ENCODE data around the gene S100A2. TPM values are rescaled to one million over a fixed set of nuclear protein-coding genes. Genes with fewer than 3 reads are reported as not detected.
"Not testable (repeated sequence)": the region's sequence is repeated elsewhere in the genome, so short reads cannot be mapped to it uniquely, and the experiment has no call there.

The S100A2 gene
- polyA plus RNA-seq, 2 of the 4 experiments (the other 2 are of a cell fraction): 5.1 to 15.9 TPM

DNA sequence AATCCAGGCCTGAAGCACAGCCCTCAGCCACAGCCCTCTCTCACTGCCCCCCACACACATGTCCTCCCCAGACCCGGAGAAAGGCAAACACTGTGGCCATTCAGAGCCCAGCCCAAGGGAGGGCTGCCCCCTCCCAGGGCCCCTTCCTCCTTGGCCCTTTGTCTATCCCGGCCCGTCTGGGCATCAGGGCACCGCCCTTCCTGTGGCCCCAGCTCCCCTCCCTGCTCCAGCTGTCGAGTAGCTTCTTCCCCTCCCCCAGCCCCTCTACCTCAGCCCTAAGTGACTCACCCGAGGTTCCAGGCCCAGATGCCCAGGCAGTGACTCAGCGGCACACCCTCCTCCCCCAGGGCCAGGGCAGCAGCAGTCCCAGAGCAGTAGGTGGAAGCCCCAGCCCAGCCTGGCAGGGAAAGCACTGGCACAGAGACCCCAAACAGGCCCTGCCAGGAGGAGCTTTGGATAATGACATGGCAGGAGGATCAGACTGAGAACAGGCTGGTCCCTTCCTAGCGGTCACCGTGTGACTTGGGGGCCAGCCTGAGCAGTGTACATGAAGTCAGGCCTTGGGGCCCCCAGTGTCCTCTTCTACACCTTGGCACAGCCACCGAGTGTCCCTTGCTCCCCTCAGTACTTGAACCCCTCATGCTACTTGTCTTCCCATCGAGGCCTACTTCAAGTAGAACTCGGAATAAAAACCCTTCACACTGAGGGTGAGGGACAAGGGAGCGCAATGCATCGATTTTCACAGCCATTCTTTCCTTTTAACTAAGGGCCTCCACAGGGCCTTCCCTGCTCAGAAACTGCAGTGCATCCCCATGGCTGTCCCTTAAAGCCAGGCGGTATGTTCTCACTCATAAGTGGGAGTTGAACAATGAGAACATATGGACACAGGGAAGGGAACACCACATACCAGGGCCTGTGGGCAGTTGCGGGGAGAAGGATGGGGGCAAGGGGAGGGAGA lies 1.0 kb upstream of the S100A2 start (continued):
- TF ChIP-seq, protein P1, sequence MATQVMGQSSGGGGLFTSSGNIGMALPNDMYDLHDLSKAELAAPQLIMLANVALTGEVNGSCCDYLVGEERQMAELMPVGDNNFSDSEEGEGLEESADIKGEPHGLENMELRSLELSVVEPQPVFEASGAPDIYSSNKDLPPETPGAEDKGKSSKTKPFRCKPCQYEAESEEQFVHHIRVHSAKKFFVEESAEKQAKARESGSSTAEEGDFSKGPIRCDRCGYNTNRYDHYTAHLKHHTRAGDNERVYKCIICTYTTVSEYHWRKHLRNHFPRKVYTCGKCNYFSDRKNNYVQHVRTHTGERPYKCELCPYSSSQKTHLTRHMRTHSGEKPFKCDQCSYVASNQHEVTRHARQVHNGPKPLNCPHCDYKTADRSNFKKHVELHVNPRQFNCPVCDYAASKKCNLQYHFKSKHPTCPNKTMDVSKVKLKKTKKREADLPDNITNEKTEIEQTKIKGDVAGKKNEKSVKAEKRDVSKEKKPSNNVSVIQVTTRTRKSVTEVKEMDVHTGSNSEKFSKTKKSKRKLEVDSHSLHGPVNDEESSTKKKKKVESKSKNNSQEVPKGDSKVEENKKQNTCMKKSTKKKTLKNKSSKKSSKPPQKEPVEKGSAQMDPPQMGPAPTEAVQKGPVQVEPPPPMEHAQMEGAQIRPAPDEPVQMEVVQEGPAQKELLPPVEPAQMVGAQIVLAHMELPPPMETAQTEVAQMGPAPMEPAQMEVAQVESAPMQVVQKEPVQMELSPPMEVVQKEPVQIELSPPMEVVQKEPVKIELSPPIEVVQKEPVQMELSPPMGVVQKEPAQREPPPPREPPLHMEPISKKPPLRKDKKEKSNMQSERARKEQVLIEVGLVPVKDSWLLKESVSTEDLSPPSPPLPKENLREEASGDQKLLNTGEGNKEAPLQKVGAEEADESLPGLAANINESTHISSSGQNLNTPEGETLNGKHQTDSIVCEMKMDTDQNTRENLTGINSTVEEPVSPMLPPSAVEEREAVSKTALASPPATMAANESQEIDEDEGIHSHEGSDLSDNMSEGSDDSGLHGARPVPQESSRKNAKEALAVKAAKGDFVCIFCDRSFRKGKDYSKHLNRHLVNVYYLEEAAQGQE (IDR thresholded peaks at IDR 0.05): no peak
- TF ChIP-seq, protein P2, sequence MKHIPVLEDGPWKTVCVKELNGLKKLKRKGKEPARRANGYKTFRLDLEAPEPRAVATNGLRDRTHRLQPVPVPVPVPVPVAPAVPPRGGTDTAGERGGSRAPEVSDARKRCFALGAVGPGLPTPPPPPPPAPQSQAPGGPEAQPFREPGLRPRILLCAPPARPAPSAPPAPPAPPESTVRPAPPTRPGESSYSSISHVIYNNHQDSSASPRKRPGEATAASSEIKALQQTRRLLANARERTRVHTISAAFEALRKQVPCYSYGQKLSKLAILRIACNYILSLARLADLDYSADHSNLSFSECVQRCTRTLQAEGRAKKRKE (CRISPR knock-in tag; IDR thresholded peaks at IDR 0.05; ENCODE audit: low read depth): peak; percentile 90

DNA sequence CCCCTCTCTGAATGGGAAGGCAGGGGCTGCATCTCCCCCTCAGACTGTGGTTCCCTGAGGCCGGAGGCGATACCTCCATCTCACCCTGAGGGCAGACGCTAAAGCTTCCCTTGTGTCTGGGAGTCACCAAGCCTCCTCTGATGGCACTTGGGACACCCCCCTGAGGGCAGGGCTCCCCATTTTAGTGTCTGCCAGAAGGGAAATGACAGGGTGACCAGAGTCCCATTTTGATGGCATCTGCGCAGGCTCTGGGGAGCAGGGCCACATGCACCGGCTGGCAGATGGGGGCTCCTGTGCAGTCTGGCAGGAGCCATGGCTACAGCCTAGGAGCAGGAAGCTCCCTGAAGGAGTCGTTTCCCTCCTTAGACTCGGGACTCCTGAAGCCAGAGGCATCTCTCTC lies 1.7 kb downstream of the S100A2 start:
- ChIA-PET CTCF (interaction anchor here (1.0 to 8.3 kb wide), 7 partner anchors 8 to 212 kb away, joined by 5 to 141 read pairs (median 8); partner anchors contain the start of genes S100A13, S100A3, S100A4 and S100A5), POLR2A (no interaction called here)
- DNase-seq (ENCODE audit: low read depth in 1 of 2, low spot score in 1 of 2): no peak
- Histone ChIP-seq H3K27ac (peak overlapping the region; percentile 97 to 100), H3K4me1 (peaks cover 59% of the 10 kb centered on the region), H3K4me3 (no peak overlapping the region), H3K9me3 (no peaks in the 10 kb centered on the region), H3K4me2 (peak overlapping the region; percentile 80; the same call in 1 of the 3 replicates)
- TF ChIP-seq GATA3 (IDR thresholded peaks at IDR 0.05; ENCODE audit: borderline replicate concordance) (no peak), EHMT2 (IDR thresholded peaks at IDR 0.05; ENCODE audit: low read depth) (no peak), MYC (IDR thresholded peaks at IDR 0.05; ENCODE audit: borderline replicate concordance, low read length) (no peak), RAD21 (conservative IDR thresholded peaks at IDR 0.05 in 1 of 2, IDR thresholded peaks at IDR 0.05 in 1 of 2) (no peak), EP300 (IDR thresholded peaks at IDR 0.05) (no peak), POLR2A (IDR thresholded peaks at IDR 0.05; ENCODE audit: low read length) (no peak), SREBF2 (IDR thresholded peaks at IDR 0.05) (no peak), NPAS2 (CRISPR knock-in tag; IDR thresholded peaks at IDR 0.05; ENCODE audit: borderline replicate concordance) (no peak), MAZ (IDR thresholded peaks at IDR 0.05; ENCODE audit: borderline replicate concordance, low read depth, low read length) (no peak), BHLHE40 (IDR thresholded peaks at IDR 0.05; ENCODE audit: low read depth, low read length) (no peak), ESRRA (IDR thresholded peaks at IDR 0.05; ENCODE audit: borderline replicate concordance, low read length) (no peak), JUNB (IDR thresholded peaks at IDR 0.05) (no peak)
- TF ChIP-seq, protein P2 (CRISPR knock-in tag; IDR thresholded peaks at IDR 0.05; ENCODE audit: low read depth): no peak
- TF ChIP-seq, protein P3, sequence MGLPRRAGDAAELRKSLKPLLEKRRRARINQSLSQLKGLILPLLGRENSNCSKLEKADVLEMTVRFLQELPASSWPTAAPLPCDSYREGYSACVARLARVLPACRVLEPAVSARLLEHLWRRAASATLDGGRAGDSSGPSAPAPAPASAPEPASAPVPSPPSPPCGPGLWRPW (IDR thresholded peaks at IDR 0.05): no peak
- no peak for ATAC-seq
- no peak for FAIRE-seq
- 90% methylated on average over 5 of the region's 7 CpGs for WGBS (ENCODE audit: missing lambda C conversion rate)

DNA sequence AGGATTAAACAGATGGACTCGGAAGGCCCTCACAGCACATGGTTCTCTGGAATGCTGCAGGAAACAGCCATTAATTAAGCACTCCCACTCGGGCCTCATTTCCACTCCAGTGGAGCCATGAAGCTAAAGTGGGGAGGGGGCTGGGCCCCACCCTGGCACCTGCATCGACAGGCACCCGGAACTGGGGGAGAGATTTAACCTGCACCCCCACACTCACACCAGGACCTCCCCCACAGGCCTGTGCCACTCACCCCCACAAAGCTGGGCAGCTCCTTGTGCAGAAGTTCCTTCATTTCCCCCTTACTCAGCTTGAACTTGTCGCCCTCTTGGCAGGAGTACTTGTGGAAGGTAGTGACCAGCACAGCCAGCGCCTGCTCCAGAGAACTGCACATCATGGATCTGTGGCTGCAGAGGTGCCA lies 2.2 kb downstream of the S100A2 start:
- Histone ChIP-seq H3K27ac (peak overlapping the region; percentile 97 to 100; a peak in 5 of 6 replicates), H3K9me3 (no peaks in the 10 kb centered on the region), H3K4me1 (peaks cover 55% of the 10 kb centered on the region), H3K4me3 (no peak overlapping the region), H3K4me2 (no peak overlapping the region)
- POLR2A ChIA-PET: no interaction called here
- ATAC-seq: no peak
- 84% methylated on average over 6 of the region's 6 CpGs for WGBS (ENCODE audit: missing lambda C conversion rate)
- CTCF ChIA-PET: interaction anchor here (1.0 to 8.3 kb wide), 9 partner anchors 9 to 211 kb away, joined by 3 to 141 read pairs (median 8); partner anchors contain the start of genes S100A13, S100A3, S100A4 and S100A5
- no peak for TF ChIP-seq FOXS1 (CRISPR knock-in tag; IDR thresholded peaks at IDR 0.05)
- TF ChIP-seq, protein P4, sequence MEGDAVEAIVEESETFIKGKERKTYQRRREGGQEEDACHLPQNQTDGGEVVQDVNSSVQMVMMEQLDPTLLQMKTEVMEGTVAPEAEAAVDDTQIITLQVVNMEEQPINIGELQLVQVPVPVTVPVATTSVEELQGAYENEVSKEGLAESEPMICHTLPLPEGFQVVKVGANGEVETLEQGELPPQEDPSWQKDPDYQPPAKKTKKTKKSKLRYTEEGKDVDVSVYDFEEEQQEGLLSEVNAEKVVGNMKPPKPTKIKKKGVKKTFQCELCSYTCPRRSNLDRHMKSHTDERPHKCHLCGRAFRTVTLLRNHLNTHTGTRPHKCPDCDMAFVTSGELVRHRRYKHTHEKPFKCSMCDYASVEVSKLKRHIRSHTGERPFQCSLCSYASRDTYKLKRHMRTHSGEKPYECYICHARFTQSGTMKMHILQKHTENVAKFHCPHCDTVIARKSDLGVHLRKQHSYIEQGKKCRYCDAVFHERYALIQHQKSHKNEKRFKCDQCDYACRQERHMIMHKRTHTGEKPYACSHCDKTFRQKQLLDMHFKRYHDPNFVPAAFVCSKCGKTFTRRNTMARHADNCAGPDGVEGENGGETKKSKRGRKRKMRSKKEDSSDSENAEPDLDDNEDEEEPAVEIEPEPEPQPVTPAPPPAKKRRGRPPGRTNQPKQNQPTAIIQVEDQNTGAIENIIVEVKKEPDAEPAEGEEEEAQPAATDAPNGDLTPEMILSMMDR (IDR thresholded peaks at IDR 0.05): no peak
- TF ChIP-seq, protein P5, sequence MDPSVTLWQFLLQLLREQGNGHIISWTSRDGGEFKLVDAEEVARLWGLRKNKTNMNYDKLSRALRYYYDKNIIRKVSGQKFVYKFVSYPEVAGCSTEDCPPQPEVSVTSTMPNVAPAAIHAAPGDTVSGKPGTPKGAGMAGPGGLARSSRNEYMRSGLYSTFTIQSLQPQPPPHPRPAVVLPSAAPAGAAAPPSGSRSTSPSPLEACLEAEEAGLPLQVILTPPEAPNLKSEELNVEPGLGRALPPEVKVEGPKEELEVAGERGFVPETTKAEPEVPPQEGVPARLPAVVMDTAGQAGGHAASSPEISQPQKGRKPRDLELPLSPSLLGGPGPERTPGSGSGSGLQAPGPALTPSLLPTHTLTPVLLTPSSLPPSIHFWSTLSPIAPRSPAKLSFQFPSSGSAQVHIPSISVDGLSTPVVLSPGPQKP (IDR thresholded peaks at IDR 0.05; ENCODE audit: low read depth, low read length): no peak
- no peak for DNase-seq (ENCODE audit: low read depth in 1 of 2, low spot score in 1 of 2)
- FAIRE-seq: no peak

DNA sequence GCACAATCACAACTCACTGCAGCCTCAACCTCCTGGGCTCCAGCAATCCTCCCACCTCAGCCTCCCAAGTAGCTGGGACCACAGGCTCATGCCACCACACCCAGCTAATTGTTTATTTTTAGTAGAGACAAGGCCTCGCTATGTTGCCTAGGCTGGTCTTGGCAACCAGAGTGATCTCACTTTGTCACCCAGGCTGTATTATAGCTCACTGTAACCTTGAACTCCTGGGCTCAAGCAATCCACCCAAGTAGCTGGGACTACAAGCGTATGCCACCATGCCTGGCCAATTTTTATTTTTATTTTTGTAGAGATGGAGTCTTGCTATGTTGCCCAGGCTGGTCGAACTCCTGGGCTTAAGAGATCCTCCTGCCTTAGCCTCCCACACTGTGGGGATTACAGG lies 3.6 kb downstream of the S100A2 start:
- ChIA-PET CTCF (interaction anchor here (0.6 to 8.3 kb wide), 9 partner anchors 10 to 385 kb away, joined by 3 to 141 read pairs (median 4); partner anchors contain the start of genes DENND4B, S100A13, S100A3 and S100A4), POLR2A (interaction anchor here (1.6 kb wide), 1 partner anchor 16 kb away, joined by 5 read pairs; the partner anchor contains the start of gene S100A4)
- DNase-seq (ENCODE audit: low read depth in 1 of 2, low spot score in 1 of 2); H3K4me2 ChIP-seq; H3K4me3 ChIP-seq; H3K9me3 ChIP-seq; FAIRE-seq; ATAC-seq: not testable (repeated sequence)
- Histone ChIP-seq H3K27ac (peak overlapping the region; percentile 26 to 40; a peak in 4 of 6 replicates), H3K4me1 (peaks cover 42% of the 10 kb centered on the region)
- WGBS (ENCODE audit: missing lambda C conversion rate): 98% methylated on average over 3 of the region's 3 CpGs

All from A549 (cell line).